Bronchial epithelial cell (primary cell): ENCODE data around the gene EIF3B. TPM values are rescaled to one million over a fixed set of nuclear protein-coding genes. Genes with fewer than 3 reads are reported as not detected.
"Not testable (repeated sequence)": the region's sequence is repeated elsewhere in the genome, so short reads cannot be mapped to it uniquely, and the experiment has no call there.

Experiments used
- DNase-seq: peaks from one replicate; pipeline ENCODE4 v3.0.0-alpha.2; 2010; ENCODE audit warnings: low read depth
- FAIRE-seq: peaks from 2 replicates; lab custom pipeline; 2011; peaks lifted over from hg19 to GRCh38; lab: Jason Lieb, UNC
- H3K27me3 ChIP-seq: 2 replicates; pipeline ENCODE4 v1.5.1; 2011; ENCODE audit warnings: low read length; ENCODE audit not compliant: control insufficient read depth, insufficient read depth
- H3K36me3 ChIP-seq: 2 replicates; pipeline ENCODE4 v1.5.1; 2011; ENCODE audit warnings: low read length; ENCODE audit not compliant: control insufficient read depth, insufficient read depth
- H3K4me3 ChIP-seq: 2 replicates; pipeline ENCODE4 v1.5.1; 2011; ENCODE audit warnings: mild to moderate bottlenecking, low read depth, low read length, control low read depth
- total RNA-seq: library from RNA; depleted of rRNA; stranded (reverse); fragments of >200 nt; gene quantifications from 2 replicates; pipeline ENCODE4 v1.2.1, GENCODE V29; 2014
- TF ChIP-seq, protein P1 (sequence below): IDR thresholded peaks from 2 replicates; pipeline ENCODE4 v1.5.1; 2011; ENCODE audit warnings: mild to moderate bottlenecking, moderate library complexity, low read length, control low read depth, inconsistent platforms; ENCODE audit not compliant: insufficient read depth, severe bottlenecking

EIF3B gene
- total RNA-seq, 1 donor from 2014 or later: 262 TPM

DNA sequence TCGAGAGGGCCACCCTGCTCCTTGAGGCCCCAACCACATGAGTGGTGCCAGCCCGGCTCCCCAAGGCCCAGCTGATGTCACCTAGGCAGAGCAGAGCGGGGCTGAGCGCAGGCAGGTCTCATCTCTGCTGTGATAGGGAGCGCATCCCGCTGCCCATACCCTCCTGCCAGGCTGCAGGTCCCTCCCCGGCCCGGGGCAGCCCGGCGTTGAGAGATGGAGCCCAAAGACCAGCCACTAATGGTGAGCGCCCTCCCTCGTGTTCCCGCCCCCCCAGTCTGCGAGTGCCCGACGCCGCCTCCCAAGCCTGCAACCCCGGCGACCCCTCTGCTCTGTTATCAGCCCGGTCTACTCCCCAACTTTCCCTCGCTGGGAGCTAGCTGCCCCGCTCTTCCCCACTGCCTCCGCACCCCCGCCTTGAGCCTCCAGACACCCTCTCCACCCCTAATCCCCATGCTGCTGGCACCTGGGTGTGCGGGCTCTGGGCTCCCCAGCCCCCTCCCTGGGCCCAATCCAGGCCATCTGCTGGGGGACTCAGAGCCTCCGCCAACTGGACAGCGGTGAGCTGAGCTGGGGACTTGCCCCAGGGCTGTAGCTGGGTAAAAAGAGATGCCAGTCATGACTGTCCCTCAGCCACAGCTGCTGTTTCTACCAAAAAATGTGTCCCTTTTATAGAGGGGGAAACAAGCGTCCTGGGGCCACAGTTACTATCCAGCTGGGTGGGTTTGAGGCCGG is 29.1 kb downstream of the EIF3B start:
- no peak for DNase-seq
- FAIRE-seq: no peak
- Histone ChIP-seq H3K27me3 (no peaks in the 10 kb centered on the region), H3K4me3 (no peak overlapping the region), H3K36me3 (peaks cover 16% of the 10 kb centered on the region)
- TF ChIP-seq, protein P1, sequence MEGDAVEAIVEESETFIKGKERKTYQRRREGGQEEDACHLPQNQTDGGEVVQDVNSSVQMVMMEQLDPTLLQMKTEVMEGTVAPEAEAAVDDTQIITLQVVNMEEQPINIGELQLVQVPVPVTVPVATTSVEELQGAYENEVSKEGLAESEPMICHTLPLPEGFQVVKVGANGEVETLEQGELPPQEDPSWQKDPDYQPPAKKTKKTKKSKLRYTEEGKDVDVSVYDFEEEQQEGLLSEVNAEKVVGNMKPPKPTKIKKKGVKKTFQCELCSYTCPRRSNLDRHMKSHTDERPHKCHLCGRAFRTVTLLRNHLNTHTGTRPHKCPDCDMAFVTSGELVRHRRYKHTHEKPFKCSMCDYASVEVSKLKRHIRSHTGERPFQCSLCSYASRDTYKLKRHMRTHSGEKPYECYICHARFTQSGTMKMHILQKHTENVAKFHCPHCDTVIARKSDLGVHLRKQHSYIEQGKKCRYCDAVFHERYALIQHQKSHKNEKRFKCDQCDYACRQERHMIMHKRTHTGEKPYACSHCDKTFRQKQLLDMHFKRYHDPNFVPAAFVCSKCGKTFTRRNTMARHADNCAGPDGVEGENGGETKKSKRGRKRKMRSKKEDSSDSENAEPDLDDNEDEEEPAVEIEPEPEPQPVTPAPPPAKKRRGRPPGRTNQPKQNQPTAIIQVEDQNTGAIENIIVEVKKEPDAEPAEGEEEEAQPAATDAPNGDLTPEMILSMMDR: no peak

DNA sequence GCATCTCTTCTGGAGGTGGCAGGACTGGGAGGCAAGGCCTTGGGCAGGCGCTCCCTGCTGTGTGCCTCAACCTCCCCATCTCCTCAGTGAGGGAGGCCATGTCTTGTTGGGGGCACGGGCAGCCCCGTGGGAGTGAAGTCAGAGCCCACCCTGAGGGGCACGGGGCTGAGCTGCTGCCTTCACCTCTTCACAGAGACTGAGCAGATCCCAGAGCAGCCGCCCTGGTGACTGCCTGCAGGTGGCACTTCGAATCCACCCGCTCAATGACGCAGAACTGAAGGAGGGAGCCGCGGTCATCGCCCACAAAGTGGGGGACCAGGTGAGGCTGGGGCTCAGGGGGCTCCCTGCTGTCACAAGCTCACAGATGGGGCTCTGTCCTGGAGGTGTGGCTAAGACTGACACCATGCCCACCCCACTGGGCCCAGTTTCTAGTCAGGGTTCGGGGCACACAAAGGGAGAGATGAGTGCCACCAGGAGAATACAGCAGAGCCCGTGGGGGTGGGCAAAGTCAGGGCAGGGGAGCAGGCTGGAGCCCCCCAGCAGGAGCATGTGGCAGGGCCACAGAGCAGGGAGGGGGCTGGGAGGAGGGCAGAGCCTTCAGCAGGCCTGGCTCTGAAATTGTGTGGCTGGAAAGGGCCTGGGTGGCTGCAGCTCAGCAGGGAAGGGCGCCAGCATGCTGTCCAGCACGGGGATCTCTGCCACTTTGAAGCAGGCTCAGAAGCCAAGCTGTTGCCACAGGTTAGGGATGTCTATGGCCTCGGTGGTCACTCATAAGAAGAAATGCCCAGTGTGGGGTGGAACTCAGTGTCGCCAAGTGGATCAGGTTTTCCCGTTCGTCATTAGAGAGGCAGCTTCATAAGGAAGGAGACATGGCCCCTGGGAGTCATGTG is 30.0 kb downstream of the EIF3B start:
- DNase-seq (no peak), FAIRE-seq (no peak)
- TF ChIP-seq, protein P1: peak; percentile 17
- Histone ChIP-seq H3K4me3 (no peak overlapping the region), H3K36me3 (peaks cover 8% of the 10 kb centered on the region), H3K27me3 (no peaks in the 10 kb centered on the region)

DNA sequence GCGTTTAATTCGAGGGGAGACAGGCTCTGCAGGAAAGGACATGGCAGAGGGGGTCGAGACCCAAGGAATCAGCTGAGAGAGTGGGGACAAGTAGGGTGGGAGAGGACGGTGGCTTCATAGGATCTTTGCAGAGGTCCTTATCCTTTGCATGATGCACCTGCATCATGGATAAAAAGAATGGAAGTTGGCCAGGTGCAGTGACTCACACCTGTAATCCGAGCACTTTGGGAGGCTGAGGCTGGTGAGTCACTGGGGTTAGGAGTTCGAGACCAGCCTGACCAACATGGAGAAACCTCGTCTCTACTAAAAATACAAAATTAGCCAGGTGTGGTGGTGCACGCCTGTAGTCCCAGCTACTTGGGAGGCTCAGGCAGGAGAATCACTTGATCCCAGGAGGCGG is 31.5 kb downstream of the EIF3B start:
- peak; percentile 27 for DNase-seq
- not testable (repeated sequence) for H3K27me3 ChIP-seq, H3K36me3 ChIP-seq, H3K4me3 ChIP-seq, FAIRE-seq

DNA sequence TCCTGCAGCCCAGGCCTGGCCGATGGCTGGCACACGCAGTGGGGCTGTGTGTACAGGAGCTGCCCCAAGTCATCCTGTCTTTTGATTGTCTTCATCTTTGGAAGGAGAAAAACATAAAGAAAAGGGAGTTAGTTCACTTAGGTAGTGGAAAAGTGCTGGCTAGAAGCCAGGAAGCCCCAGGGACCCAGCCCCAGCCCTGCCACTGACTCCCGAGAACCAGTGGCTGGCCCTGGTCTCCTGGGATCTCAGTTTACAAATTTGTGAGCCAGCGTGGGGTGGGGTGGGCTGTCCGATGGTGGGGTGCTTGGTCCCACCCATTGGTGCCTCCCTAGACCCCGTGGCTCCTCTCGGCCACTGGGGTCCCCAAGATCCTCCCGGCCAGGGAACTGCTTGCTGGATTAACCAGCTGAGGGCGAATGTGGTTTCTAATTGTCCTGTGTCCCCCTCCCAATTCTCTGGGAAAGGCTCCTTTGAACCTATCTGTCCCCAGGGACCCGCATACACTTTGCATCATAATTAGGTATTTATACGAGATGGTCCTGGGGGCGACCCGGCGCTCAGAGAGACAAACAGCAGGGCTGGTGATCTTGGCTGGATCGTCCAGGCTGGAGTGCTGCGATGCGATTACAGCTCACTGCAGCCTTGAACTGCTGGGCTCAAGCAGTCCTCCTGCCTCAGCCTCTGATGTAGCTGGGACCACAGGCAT is 32.5 kb downstream of the EIF3B start:
- H3K27me3 ChIP-seq: no peaks in the 10 kb centered on the region
- FAIRE-seq (no peak), DNase-seq (no peak)
- no peaks in the 10 kb centered on the region for H3K36me3 ChIP-seq
- TF ChIP-seq, protein P1: no peak
- no peak overlapping the region for H3K4me3 ChIP-seq

DNA sequence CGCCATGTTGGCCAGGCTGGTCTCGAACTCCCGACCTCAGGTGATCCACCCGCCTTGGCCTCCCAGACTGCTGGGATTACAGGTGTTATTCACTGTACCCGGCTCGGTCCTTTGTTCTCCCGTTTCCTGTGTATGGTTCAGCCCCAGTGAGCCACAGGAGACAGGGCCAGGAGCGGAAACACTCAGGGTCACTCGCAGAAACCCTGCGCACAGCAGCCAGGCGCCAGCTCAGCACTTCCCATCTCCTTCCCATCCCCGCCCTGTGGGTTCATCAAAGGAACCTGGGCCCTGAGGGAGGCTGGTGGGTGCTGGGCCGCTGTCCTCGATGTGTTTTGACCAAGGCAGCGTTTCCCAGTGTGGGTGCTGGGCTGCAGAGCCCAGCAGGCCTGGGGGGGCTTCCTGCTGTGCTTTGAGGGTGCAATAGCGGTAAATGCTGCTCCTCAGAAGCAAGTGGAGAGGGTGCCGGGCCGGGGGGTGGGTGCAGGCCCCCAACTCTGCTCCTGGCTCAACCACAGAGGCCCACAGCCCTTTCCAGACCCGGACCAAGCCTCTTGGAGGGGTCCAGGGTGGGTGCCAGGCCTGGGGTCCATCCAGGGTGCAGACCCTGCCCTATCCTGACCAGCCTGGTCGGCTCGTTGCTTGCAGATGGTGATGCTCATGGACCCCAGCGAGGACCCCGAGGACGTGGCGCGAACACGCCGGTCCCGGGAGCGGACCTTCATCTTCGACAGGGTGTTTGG is 33.4 kb downstream of the EIF3B start:
- DNase-seq (no peak), FAIRE-seq (no peak)

More for the DNA sequence above, 33.4 kb downstream of the EIF3B start:
- TF ChIP-seq, protein P1: no peak
- H3K36me3 ChIP-seq: no peaks in the 10 kb centered on the region
- no peaks in the 10 kb centered on the region for H3K27me3 ChIP-seq
- H3K4me3 ChIP-seq: no peak overlapping the region
